H9 (cell line): Measurements from ENCODE around the gene LIG4. TPM values are rescaled to one million over a fixed set of nuclear protein-coding genes. Genes with fewer than 3 reads are reported as not detected.

Experiments used
- DNase-seq: peaks from one replicate; pipeline ENCODE4 v3.0.0-alpha.2; 2017
- H2AFZ ChIP-seq: one replicate; pipeline ENCODE4 v1.6.1; 2013; ENCODE audit warnings: mild to moderate bottlenecking, low read length, control low read depth, moderate library complexity
- H2AK5ac ChIP-seq: 2 replicates; pipeline ENCODE4 v1.6.1; 2013; ENCODE audit warnings: low read length, control low read depth, mixed read lengths; ENCODE audit not compliant: insufficient read length
- H2BK120ac ChIP-seq: one replicate; pipeline ENCODE4 v1.6.1; 2013; ENCODE audit warnings: low read depth, mild to moderate bottlenecking, low read length, control low read depth, inconsistent platforms; ENCODE audit not compliant: poor library complexity, severe bottlenecking
- H2BK12ac ChIP-seq: 2 replicates; pipeline ENCODE4 v1.6.1; 2013; ENCODE audit warnings: low read length, control low read depth, mixed read lengths, low read depth; ENCODE audit not compliant: insufficient read length
- H2BK15ac ChIP-seq: 2 replicates; pipeline ENCODE4 v1.6.1; 2013; ENCODE audit warnings: low read depth, low read length, control low read depth
- H2BK20ac ChIP-seq: one replicate; pipeline ENCODE4 v1.6.1; 2013; ENCODE audit warnings: low read depth, mild to moderate bottlenecking, low read length, control low read depth, inconsistent platforms; ENCODE audit not compliant: poor library complexity, severe bottlenecking
- H2BK5ac ChIP-seq: 2 replicates; pipeline ENCODE4 v1.6.1; 2013; ENCODE audit warnings: low read length, control low read depth, mixed read lengths; ENCODE audit not compliant: insufficient read length
- H3K14ac ChIP-seq: 2 replicates; pipeline ENCODE4 v1.6.1; 2013; ENCODE audit warnings: low read length, control low read depth; ENCODE audit not compliant: insufficient read depth
- H3K18ac ChIP-seq: 2 replicates; pipeline ENCODE4 v1.6.1; 2013; ENCODE audit warnings: low read depth, mild to moderate bottlenecking, mixed read lengths, low read length, control low read depth; ENCODE audit not compliant: insufficient read length
- H3K23ac ChIP-seq: 2 replicates; pipeline ENCODE4 v1.6.1; 2013; ENCODE audit warnings: low read length, control low read depth, mixed read lengths, low read depth; ENCODE audit not compliant: insufficient read length
- H3K23me2 ChIP-seq: 2 replicates; pipeline ENCODE4 v1.6.1; 2013; ENCODE audit warnings: low read depth, mild to moderate bottlenecking, mixed read lengths, low read length, control low read depth; ENCODE audit not compliant: insufficient read length, poor library complexity, severe bottlenecking
- H3K27ac ChIP-seq: 2 replicates; pipeline ENCODE4 v1.5.1; 2013; ENCODE audit warnings: low read length, control low read depth, mixed read lengths, low read depth; ENCODE audit not compliant: insufficient read length
- H3K27me3 ChIP-seq: 2 replicates; pipeline ENCODE4 v1.6.1; 2013; ENCODE audit warnings: low read length, control low read depth, inconsistent platforms; ENCODE audit not compliant: insufficient read depth
- H3K4ac ChIP-seq: 2 replicates; pipeline ENCODE4 v1.6.1; 2013; ENCODE audit warnings: low read depth, mild to moderate bottlenecking, control low read depth, inconsistent platforms, low read length, moderate library complexity
- H3K4me1 ChIP-seq: 2 replicates; pipeline ENCODE4 v1.6.1; 2013; ENCODE audit warnings: low read length, control low read depth, inconsistent platforms; ENCODE audit not compliant: insufficient read depth
- H3K4me2 ChIP-seq: 2 replicates; pipeline ENCODE4 v1.6.1; 2013; ENCODE audit warnings: low read length, control low read depth, mixed read lengths; ENCODE audit not compliant: insufficient read length, insufficient read depth
- H3K56ac ChIP-seq: 2 replicates; pipeline ENCODE4 v1.6.1; 2013; ENCODE audit warnings: low read depth, mild to moderate bottlenecking, mixed read lengths, low read length, control low read depth; ENCODE audit not compliant: insufficient read length
- H3K79me1 ChIP-seq: 2 replicates; pipeline ENCODE4 v1.6.1; 2013; ENCODE audit warnings: low read depth, mild to moderate bottlenecking, moderate library complexity, low read length, control low read depth, inconsistent platforms; ENCODE audit not compliant: insufficient read depth, poor library complexity, severe bottlenecking
- H3K79me2 ChIP-seq: 2 replicates; pipeline ENCODE4 v1.6.1; 2013; ENCODE audit warnings: low read length, control low read depth, inconsistent platforms; ENCODE audit not compliant: insufficient read depth
- H3K9ac ChIP-seq: 2 replicates; pipeline ENCODE4 v1.6.1; 2013; ENCODE audit warnings: low read length, control low read depth, mixed read lengths; ENCODE audit not compliant: insufficient read length; ENCODE audit errors: extremely low read depth
- H3K9me3 ChIP-seq: one replicate; pipeline ENCODE4 v1.6.1; 2013; ENCODE audit warnings: low read depth, low read length, inconsistent platforms; ENCODE audit not compliant: control insufficient read depth
- H3T11ph ChIP-seq: one replicate; pipeline ENCODE4 v1.6.1; 2013; ENCODE audit warnings: mild to moderate bottlenecking, low read length, control low read depth, inconsistent platforms
- H4K20me1 ChIP-seq: one replicate; pipeline ENCODE4 v1.6.1; 2013; ENCODE audit not compliant: control insufficient read depth, insufficient read length, insufficient read depth
- H4K5ac ChIP-seq: 2 replicates; pipeline ENCODE4 v1.6.1; 2013; ENCODE audit warnings: low read depth, mild to moderate bottlenecking, mixed read lengths, low read length, control low read depth; ENCODE audit not compliant: insufficient read length
- H4K8ac ChIP-seq: replicated peaks from 2 replicates; pipeline ENCODE4 v1.6.1; 2013; ENCODE audit warnings: low read length, control low read depth, mixed read lengths, low read depth; ENCODE audit not compliant: insufficient read length
- H4K91ac ChIP-seq: 2 replicates; pipeline ENCODE4 v1.6.1; 2013; ENCODE audit warnings: low read depth, mild to moderate bottlenecking, moderate library complexity, mixed read lengths, low read length, control low read depth; ENCODE audit not compliant: insufficient read length
- H3K27ac Mint-ChIP-seq, 3 experiments: 2 replicates in 2 of 3; 3 replicates in 1 of 3; pipeline ENCODE4 v1.8.0; 2020 to 2021; ENCODE audit warnings: mixed read lengths in 3 of 3, mild to moderate bottlenecking in 1 of 3, moderate library complexity in 1 of 3
- H3K27me3 Mint-ChIP-seq: 2 replicates; pipeline ENCODE4 v1.8.0; 2021; ENCODE audit warnings: low read depth, mild to moderate bottlenecking, moderate library complexity, mixed read lengths
- H3K36me3 Mint-ChIP-seq, 3 experiments: 2 replicates in 2 of 3; 3 replicates in 1 of 3; pipeline ENCODE4 v1.8.0; 2020 to 2021; ENCODE audit warnings: low read depth in 3 of 3, mixed read lengths in 3 of 3; ENCODE audit not compliant: insufficient read depth in 1 of 3
- H3K4me1 Mint-ChIP-seq, 2 experiments: 2 replicates each; pipeline ENCODE4 v1.8.0; 2020; ENCODE audit warnings: mixed read lengths in 2 of 2
- H3K4me3 Mint-ChIP-seq, 2 experiments: 2 replicates in 1 of 2; 3 replicates in 1 of 2; pipeline ENCODE4 v1.8.0; 2020 to 2021; ENCODE audit warnings: mild to moderate bottlenecking in 2 of 2, mixed read lengths in 2 of 2, moderate library complexity in 1 of 2
- H3K9me3 Mint-ChIP-seq, 2 experiments: 2 replicates in 1 of 2; 3 replicates in 1 of 2; pipeline ENCODE4 v1.8.0; 2020; ENCODE audit warnings: mild to moderate bottlenecking in 2 of 2, mixed read lengths in 2 of 2, moderate library complexity in 1 of 2
- CTCF ChIP-seq: fragments of 200-600 bp; sonication (generic); conservative IDR thresholded peaks from 3 replicates; pipeline ENCODE4 v1.8.0; 2021; ENCODE audit warnings: antibody characterized with exemption, mild to moderate bottlenecking
- WGBS: extraction: QIAGEN DNeasy Blood & Tissue Kit; methylation state at CpG from one replicate; pipeline ENCODE4 v1.1.7; 2013; ENCODE audit warnings: missing lambda C conversion rate, low lambda C conversion rate, mixed read lengths; ENCODE audit not compliant: insufficient read length; ENCODE audit errors: extremely low coverage; 5-methylcytosine and 5-hydroxymethylcytosine counted together
- total RNA-seq: library from RNA; stranded (reverse); gene quantifications from 2 replicates; pipeline ENCODE4 v1.2.1, GENCODE V29; 2021

The LIG4 gene
- total RNA-seq, 1 experiment from 2014 or later, result 5.6 TPM

GRCh38 chr13:108190897-108191296 lies 24.4 kb downstream of the LIG4 start:
- Histone ChIP-seq H3K9me3 (no peaks in the 10 kb centered on the region), H3K79me1 (no peaks in the 10 kb centered on the region), H3K14ac (no peak overlapping the region), H3K27ac (no peak overlapping the region), H4K8ac (no peak overlapping the region), H2BK20ac (no peak overlapping the region), H4K91ac (no peak overlapping the region), H3K23me2 (no peaks in the 10 kb centered on the region), H3K4me2 (no peak overlapping the region), H3K4ac (no peak overlapping the region), H3K56ac (no peak overlapping the region), H3K9ac (no peak overlapping the region), H3K23ac (no peak overlapping the region), H2BK5ac (no peak overlapping the region), H3K27me3 (no peaks in the 10 kb centered on the region), H2BK120ac (no peak overlapping the region), H3K4me1 (no peaks in the 10 kb centered on the region), H2AK5ac (no peak overlapping the region), H4K20me1 (no peaks in the 10 kb centered on the region), H3K18ac (no peak overlapping the region), H2AFZ (no peak overlapping the region), H2BK12ac (no peak overlapping the region), H2BK15ac (no peak overlapping the region), H3K79me2 (no peaks in the 10 kb centered on the region; the same call in 1 of the 2 replicates), H4K5ac (no peak overlapping the region), H3T11ph (no peak overlapping the region)
- Mint-ChIP-seq H3K4me1 (no peaks in the 10 kb centered on the region), H3K27me3 (no peaks in the 10 kb centered on the region), H3K27ac (no peak overlapping the region; a peak in 1 of 7 replicates), H3K9me3 (peaks cover 2 to 3% of the 10 kb centered on the region in 2 experiments; a peak in 3 of 5 replicates), H3K4me3 (no peak overlapping the region), H3K36me3 (no peaks in the 10 kb centered on the region; a peak in 1 of 7 replicates)
- no peak for TF ChIP-seq CTCF
- DNase-seq, result no peak
- WGBS, result no CpG with 5 or more reads among the region's 3 CpGs
